ENCODE results near the gene SDR42E1. TPM values are rescaled to one million over a fixed set of nuclear protein-coding genes. Genes with fewer than 3 reads are reported as not detected.
A peak's percentile ranks its signal among the peaks of the same experiment; 100 is the strongest.

SDR42E1 gene, protein sequence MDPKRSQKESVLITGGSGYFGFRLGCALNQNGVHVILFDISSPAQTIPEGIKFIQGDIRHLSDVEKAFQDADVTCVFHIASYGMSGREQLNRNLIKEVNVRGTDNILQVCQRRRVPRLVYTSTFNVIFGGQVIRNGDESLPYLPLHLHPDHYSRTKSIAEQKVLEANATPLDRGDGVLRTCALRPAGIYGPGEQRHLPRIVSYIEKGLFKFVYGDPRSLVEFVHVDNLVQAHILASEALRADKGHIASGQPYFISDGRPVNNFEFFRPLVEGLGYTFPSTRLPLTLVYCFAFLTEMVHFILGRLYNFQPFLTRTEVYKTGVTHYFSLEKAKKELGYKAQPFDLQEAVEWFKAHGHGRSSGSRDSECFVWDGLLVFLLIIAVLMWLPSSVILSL
- total RNA-seq: 4.2 TPM

GRCh38 chr16:82011199-82011641 lies at the start of gene SDR42E1:
Gene SDR42E1 (minus strand): TSS chr16:82011470. CDS start chr16:82000858, 10,612 bp downstream.
- Histone ChIP-seq H3K27me3 (no peaks in the 10 kb centered on the region), H3K27ac (no peak within 1 kb of the TSS), H3K9me3 (peaks cover 4% of the 10 kb centered on the region), H3K4me3 (peak within 1 kb of the TSS; percentile 39 to 49), H3K4me1 (peaks cover 5% of the 10 kb centered on the region), H3K36me3 (no peaks in the 10 kb centered on the region)
- DNase-seq (ENCODE audit: extremely low spot score in 2 of 2): no peak
- TF ChIP-seq, protein P1, sequence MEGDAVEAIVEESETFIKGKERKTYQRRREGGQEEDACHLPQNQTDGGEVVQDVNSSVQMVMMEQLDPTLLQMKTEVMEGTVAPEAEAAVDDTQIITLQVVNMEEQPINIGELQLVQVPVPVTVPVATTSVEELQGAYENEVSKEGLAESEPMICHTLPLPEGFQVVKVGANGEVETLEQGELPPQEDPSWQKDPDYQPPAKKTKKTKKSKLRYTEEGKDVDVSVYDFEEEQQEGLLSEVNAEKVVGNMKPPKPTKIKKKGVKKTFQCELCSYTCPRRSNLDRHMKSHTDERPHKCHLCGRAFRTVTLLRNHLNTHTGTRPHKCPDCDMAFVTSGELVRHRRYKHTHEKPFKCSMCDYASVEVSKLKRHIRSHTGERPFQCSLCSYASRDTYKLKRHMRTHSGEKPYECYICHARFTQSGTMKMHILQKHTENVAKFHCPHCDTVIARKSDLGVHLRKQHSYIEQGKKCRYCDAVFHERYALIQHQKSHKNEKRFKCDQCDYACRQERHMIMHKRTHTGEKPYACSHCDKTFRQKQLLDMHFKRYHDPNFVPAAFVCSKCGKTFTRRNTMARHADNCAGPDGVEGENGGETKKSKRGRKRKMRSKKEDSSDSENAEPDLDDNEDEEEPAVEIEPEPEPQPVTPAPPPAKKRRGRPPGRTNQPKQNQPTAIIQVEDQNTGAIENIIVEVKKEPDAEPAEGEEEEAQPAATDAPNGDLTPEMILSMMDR (IDR thresholded peaks at IDR 0.05): no peak
- TF ChIP-seq POLR2A (IDR thresholded peaks at IDR 0.05): no peak
- intact Hi-C loops (cut with DNase I): no loop called here

- TF ChIP-seq POLR2A (IDR thresholded peaks at IDR 0.05) (no peak), POLR2AphosphoS5 (IDR thresholded peaks at IDR 0.05; ENCODE audit: insufficient read depth in 1 of 2, low read depth in 1 of 2) (no peak)
- TF ChIP-seq, protein P1 (IDR thresholded peaks at IDR 0.05): no peak
- H3K27me3 ChIP-seq: no peaks in the 10 kb centered on the region
- no peak overlapping the region for H3K4me3 ChIP-seq
- intact Hi-C loops (cut with DNase I): no loop called here
- no peaks in the 10 kb centered on the region for H3K36me3 ChIP-seq
- no peaks in the 10 kb centered on the region for H3K9me3 ChIP-seq
- DNase-seq (ENCODE audit: extremely low spot score in 2 of 2): no peak
- H3K27ac ChIP-seq: no peak overlapping the region
- peaks cover 19% of the 10 kb centered on the region for H3K4me1 ChIP-seq
Observed at GRCh38 chr16:82059983-82060421, 48.7 kb upstream of the SDR42E1 start.

- Histone ChIP-seq H3K4me1 (peaks cover 23% of the 10 kb centered on the region), H3K27ac (no peak overlapping the region), H3K36me3 (no peaks in the 10 kb centered on the region), H3K9me3 (no peaks in the 10 kb centered on the region), H3K4me3 (no peak overlapping the region), H3K27me3 (no peaks in the 10 kb centered on the region)
- no peak for TF ChIP-seq POLR2AphosphoS5 (IDR thresholded peaks at IDR 0.05; ENCODE audit: insufficient read depth in 1 of 2, low read depth in 1 of 2)
- no peak for TF ChIP-seq POLR2A (IDR thresholded peaks at IDR 0.05)
- TF ChIP-seq, protein P1 (IDR thresholded peaks at IDR 0.05): no peak
- intact Hi-C loops (cut with DNase I): no loop called here
- no peak for DNase-seq (ENCODE audit: extremely low spot score in 2 of 2)
Observed at GRCh38 chr16:82059161-82059982, 48.1 kb upstream of the SDR42E1 start.

DNA sequence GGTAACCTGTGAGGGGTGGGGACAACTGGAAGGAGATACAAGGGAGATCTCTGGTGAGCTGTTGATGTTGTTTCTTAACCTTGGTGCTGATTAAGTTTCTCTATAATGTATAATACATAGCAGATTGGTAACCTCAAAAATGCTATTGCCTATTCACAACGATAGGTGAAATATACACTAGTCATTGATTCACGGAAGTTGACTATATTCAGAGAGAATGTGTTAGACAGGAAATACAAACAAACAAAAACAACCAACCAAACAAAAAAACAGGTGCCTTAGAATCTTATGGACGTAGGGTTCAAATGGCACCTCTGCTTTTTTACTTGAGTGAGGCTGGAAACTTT lies 45.3 kb upstream of the SDR42E1 start:
- Histone ChIP-seq H3K27ac (no peak overlapping the region), H3K27me3 (no peaks in the 10 kb centered on the region), H3K9me3 (no peaks in the 10 kb centered on the region), H3K4me1 (peaks cover 23% of the 10 kb centered on the region), H3K36me3 (no peaks in the 10 kb centered on the region), H3K4me3 (no peak overlapping the region)
- intact Hi-C loops (cut with DNase I): no loop called here
- DNase-seq (ENCODE audit: extremely low spot score in 2 of 2): no peak
- no peak for TF ChIP-seq POLR2A (IDR thresholded peaks at IDR 0.05)
- TF ChIP-seq, protein P1 (IDR thresholded peaks at IDR 0.05): no peak
- no peak for TF ChIP-seq POLR2AphosphoS5 (IDR thresholded peaks at IDR 0.05; ENCODE audit: insufficient read depth in 1 of 2, low read depth in 1 of 2)
